ENCODE data around the gene PCED1A.

The PCED1A gene

GRCh38 chr20:2849529-2849928 is 9.1 kb upstream of the PCED1A start:
- Histone ChIP-seq H3K4me1 (ENCODE audit: control insufficient read depth in 1 of 2, insufficient read depth in 1 of 2, low read depth in 1 of 2, low read length in 1 of 2) (peaks cover 0 to 3% of the 10 kb centered on the region in 2 experiments), H3K9me3 (no peaks in the 10 kb centered on the region), H3K4me3 (ENCODE audit: low read depth in 1 of 2, low read length in 1 of 2) (no peak overlapping the region), H3K36me3 (no peaks in the 10 kb centered on the region), H3K27me3 (no peaks in the 10 kb centered on the region), H3K27ac (no peak overlapping the region)
- no peak for TF ChIP-seq CTCF (IDR thresholded peaks at IDR 0.05)

- H3K27ac ChIP-seq: no peak overlapping the region
- no peaks in the 10 kb centered on the region for H3K36me3 ChIP-seq
- no peak overlapping the region for H3K4me3 ChIP-seq (ENCODE audit: low read depth in 1 of 2, low read length in 1 of 2)
- H3K27me3 ChIP-seq: no peaks in the 10 kb centered on the region
- peaks cover 0 to 3% of the 10 kb centered on the region in 2 experiments for H3K4me1 ChIP-seq (ENCODE audit: control insufficient read depth in 1 of 2, insufficient read depth in 1 of 2, low read depth in 1 of 2, low read length in 1 of 2)
- no peak for TF ChIP-seq CTCF (IDR thresholded peaks at IDR 0.05)
- no peaks in the 10 kb centered on the region for H3K9me3 ChIP-seq
These were observed 7.3 kb upstream of the PCED1A start for GRCh38 chr20:2847802-2848201.

GRCh38 chr20:2846698-2847097 is 6.2 kb upstream of the PCED1A start:
- H3K27me3 ChIP-seq: no peaks in the 10 kb centered on the region
- no peak for TF ChIP-seq CTCF (IDR thresholded peaks at IDR 0.05)
- H3K4me1 ChIP-seq (ENCODE audit: control insufficient read depth in 1 of 2, insufficient read depth in 1 of 2, low read depth in 1 of 2, low read length in 1 of 2): peaks cover 0 to under 1% of the 10 kb centered on the region in 2 experiments
- H3K27ac ChIP-seq: no peak overlapping the region
- H3K9me3 ChIP-seq: no peaks in the 10 kb centered on the region
- no peaks in the 10 kb centered on the region for H3K36me3 ChIP-seq
- no peak overlapping the region for H3K4me3 ChIP-seq (ENCODE audit: low read depth in 1 of 2, low read length in 1 of 2)

- TF ChIP-seq CTCF (IDR thresholded peaks at IDR 0.05): no peak
- Histone ChIP-seq H3K9me3 (no peaks in the 10 kb centered on the region), H3K27me3 (no peaks in the 10 kb centered on the region), H3K36me3 (no peaks in the 10 kb centered on the region), H3K4me1 (ENCODE audit: control insufficient read depth in 1 of 2, insufficient read depth in 1 of 2, low read depth in 1 of 2, low read length in 1 of 2) (peaks cover 9% of the 10 kb centered on the region in 2 experiments), H3K27ac (no peak overlapping the region), H3K4me3 (ENCODE audit: low read depth in 1 of 2, low read length in 1 of 2) (no peak overlapping the region)
These were observed 5.2 kb upstream of the PCED1A start for GRCh38 chr20:2845607-2846006.

- Histone ChIP-seq H3K36me3 (no peaks in the 10 kb centered on the region), H3K4me1 (ENCODE audit: control insufficient read depth in 1 of 2, insufficient read depth in 1 of 2, low read depth in 1 of 2, low read length in 1 of 2) (peaks cover 18 to 20% of the 10 kb centered on the region in 2 experiments), H3K27ac (peak overlapping the region; percentile 87), H3K4me3 (ENCODE audit: low read depth in 1 of 2, low read length in 1 of 2) (peak overlapping the region; percentile 96 to 100), H3K27me3 (no peaks in the 10 kb centered on the region), H3K9me3 (no peaks in the 10 kb centered on the region)
- TF ChIP-seq CTCF (IDR thresholded peaks at IDR 0.05): no peak
These were observed 594 bp upstream of the PCED1A start for GRCh38 chr20:2840967-2841531.
